Measurements from ENCODE around the gene DTNB. TPM values are rescaled to one million over a fixed set of nuclear protein-coding genes. Genes with fewer than 3 reads are reported as not detected.

Gene DTNB
- total and polyA plus RNA-seq, 10 of the 15 experiments (the other 5 are each of a cell fraction or from before 2014, with no cell fraction given), result 4.5 to 30.6 (median 11.9) TPM

DNA sequence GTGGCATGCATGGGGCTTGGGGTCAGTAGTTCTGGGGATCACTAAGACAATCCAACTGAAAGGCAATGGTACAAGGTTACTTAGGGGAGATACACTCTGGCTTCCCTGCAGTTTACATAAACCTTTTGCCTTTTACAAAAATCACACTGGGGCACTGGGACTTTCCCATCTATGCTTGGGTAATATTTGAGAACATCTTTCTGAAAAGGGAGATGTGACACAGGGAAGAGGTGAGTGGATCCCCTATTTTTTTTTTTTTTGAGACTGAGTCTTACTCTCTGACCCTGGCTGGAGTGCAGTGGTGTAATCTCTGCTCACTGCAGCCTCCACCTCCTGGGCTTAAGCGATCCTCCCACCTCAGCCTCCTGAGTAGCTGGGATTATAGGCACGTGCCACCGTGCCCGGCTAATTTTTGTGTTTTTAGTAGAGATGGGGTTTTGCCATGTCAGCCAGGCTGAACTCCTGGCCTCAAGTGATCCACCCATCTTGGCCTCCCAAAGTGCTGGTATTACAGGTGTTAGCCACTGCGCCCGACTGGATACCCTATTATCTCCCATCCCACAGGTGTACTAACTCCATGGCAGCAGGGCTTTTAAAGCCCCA, 248.8 kb downstream of the DTNB start (continued):
- TF ChIP-seq ATF7 (IDR thresholded peaks at IDR 0.05; ENCODE audit: low read depth) (0 out of 2 replicates have a peak, but pooled peaks have one; percentile 25), POLR2AphosphoS2 (IDR thresholded peaks at IDR 0.05; ENCODE audit: low read depth, low read length) (no peak), CEBPB (IDR thresholded peaks at IDR 0.05; ENCODE audit: borderline replicate concordance in 1 of 2, low read depth in 2 of 2, low read length in 2 of 2) (no peak), CHD1 (IDR thresholded peaks at IDR 0.05; ENCODE audit: low read depth, low read length) (no peak), SIX5 (IDR thresholded peaks at IDR 0.05; ENCODE audit: low read depth, low read length, severe bottlenecking) (no peak), EED (IDR thresholded peaks at IDR 0.05; ENCODE audit: low read depth) (0 out of 2 replicates have a peak, but pooled peaks have one; percentile 30), ZNF622 (IDR thresholded peaks at IDR 0.05) (no peak), NR2C1 (IDR thresholded peaks at IDR 0.05) (no peak), GABPA (IDR thresholded peaks at IDR 0.05; ENCODE audit: low read depth) (no peak), SMAD5 (IDR thresholded peaks at IDR 0.05; ENCODE audit: low read depth) (no peak)
- TF ChIP-seq, protein P1, sequence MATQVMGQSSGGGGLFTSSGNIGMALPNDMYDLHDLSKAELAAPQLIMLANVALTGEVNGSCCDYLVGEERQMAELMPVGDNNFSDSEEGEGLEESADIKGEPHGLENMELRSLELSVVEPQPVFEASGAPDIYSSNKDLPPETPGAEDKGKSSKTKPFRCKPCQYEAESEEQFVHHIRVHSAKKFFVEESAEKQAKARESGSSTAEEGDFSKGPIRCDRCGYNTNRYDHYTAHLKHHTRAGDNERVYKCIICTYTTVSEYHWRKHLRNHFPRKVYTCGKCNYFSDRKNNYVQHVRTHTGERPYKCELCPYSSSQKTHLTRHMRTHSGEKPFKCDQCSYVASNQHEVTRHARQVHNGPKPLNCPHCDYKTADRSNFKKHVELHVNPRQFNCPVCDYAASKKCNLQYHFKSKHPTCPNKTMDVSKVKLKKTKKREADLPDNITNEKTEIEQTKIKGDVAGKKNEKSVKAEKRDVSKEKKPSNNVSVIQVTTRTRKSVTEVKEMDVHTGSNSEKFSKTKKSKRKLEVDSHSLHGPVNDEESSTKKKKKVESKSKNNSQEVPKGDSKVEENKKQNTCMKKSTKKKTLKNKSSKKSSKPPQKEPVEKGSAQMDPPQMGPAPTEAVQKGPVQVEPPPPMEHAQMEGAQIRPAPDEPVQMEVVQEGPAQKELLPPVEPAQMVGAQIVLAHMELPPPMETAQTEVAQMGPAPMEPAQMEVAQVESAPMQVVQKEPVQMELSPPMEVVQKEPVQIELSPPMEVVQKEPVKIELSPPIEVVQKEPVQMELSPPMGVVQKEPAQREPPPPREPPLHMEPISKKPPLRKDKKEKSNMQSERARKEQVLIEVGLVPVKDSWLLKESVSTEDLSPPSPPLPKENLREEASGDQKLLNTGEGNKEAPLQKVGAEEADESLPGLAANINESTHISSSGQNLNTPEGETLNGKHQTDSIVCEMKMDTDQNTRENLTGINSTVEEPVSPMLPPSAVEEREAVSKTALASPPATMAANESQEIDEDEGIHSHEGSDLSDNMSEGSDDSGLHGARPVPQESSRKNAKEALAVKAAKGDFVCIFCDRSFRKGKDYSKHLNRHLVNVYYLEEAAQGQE (IDR thresholded peaks at IDR 0.05; ENCODE audit: low read depth, low read length), result no peak

Data from GM12878 (cell line).